ENCODE measurements around the gene ZFYVE9.

Gene ZFYVE9

GRCh38 chr1:52358851-52359497 lies 217.1 kb downstream of the ZFYVE9 start:
- no peak overlapping the region for H3K4me3 ChIP-seq (ENCODE audit: low read depth, low read length)
- DNase-seq (ENCODE audit: low read depth), result no peak
- TF ChIP-seq, protein P1, sequence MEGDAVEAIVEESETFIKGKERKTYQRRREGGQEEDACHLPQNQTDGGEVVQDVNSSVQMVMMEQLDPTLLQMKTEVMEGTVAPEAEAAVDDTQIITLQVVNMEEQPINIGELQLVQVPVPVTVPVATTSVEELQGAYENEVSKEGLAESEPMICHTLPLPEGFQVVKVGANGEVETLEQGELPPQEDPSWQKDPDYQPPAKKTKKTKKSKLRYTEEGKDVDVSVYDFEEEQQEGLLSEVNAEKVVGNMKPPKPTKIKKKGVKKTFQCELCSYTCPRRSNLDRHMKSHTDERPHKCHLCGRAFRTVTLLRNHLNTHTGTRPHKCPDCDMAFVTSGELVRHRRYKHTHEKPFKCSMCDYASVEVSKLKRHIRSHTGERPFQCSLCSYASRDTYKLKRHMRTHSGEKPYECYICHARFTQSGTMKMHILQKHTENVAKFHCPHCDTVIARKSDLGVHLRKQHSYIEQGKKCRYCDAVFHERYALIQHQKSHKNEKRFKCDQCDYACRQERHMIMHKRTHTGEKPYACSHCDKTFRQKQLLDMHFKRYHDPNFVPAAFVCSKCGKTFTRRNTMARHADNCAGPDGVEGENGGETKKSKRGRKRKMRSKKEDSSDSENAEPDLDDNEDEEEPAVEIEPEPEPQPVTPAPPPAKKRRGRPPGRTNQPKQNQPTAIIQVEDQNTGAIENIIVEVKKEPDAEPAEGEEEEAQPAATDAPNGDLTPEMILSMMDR (IDR thresholded peaks at IDR 0.05; ENCODE audit: insufficient read depth, low read depth, low read length, missing control alignments), result no peak

- H3K4me3 ChIP-seq (ENCODE audit: low read depth, low read length), result no peak overlapping the region
- TF ChIP-seq, protein P1 (IDR thresholded peaks at IDR 0.05; ENCODE audit: insufficient read depth, low read depth, low read length, missing control alignments), result no peak
- DNase-seq (ENCODE audit: low read depth), result no peak
Observed at GRCh38 chr1:52359676-52360594, 218.0 kb downstream of the ZFYVE9 start.

- TF ChIP-seq, protein P1 (IDR thresholded peaks at IDR 0.05; ENCODE audit: insufficient read depth, low read depth, low read length, missing control alignments), result no peak
- DNase-seq (ENCODE audit: low read depth), result no peak
- no peak overlapping the region for H3K4me3 ChIP-seq (ENCODE audit: low read depth, low read length)
Observed at GRCh38 chr1:52360595-52360968, 218.7 kb downstream of the ZFYVE9 start.

DNA sequence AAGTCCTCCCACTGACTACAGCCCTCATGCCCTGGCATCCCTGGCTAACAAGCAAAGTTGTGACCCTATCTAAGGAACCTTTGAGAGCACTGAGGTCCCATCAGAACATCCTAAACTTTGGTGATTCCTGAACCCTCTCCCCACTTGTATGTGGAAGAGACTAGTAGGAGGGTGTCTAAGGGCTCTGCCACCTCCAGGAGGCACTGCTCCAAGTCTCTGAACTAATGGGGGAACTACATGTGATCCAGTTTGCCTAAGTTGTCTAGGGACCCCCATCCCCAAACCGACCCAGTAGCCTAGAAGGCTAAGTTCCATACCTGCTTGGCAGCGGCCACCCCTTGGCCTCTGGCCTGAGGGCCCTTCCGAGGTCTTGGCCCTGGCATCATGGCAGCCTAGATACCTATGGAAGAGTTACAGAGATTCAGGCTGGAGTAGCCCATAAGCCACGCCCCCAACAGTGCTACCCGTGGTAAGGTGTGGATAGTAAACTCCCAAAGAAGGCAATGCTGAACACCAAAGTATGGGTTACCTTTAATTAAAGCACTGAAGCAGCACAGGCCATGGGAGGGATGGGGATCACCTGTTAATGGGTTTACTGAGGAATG lies 222.4 kb downstream of the ZFYVE9 start:
- DNase-seq (ENCODE audit: low read depth), result no peak
- peak overlapping the region; percentile 94; the same call in 1 of the 2 replicates for H3K4me3 ChIP-seq (ENCODE audit: low read depth, low read length)
- TF ChIP-seq, protein P1 (IDR thresholded peaks at IDR 0.05; ENCODE audit: insufficient read depth, low read depth, low read length, missing control alignments), result peak; percentile 2

DNA sequence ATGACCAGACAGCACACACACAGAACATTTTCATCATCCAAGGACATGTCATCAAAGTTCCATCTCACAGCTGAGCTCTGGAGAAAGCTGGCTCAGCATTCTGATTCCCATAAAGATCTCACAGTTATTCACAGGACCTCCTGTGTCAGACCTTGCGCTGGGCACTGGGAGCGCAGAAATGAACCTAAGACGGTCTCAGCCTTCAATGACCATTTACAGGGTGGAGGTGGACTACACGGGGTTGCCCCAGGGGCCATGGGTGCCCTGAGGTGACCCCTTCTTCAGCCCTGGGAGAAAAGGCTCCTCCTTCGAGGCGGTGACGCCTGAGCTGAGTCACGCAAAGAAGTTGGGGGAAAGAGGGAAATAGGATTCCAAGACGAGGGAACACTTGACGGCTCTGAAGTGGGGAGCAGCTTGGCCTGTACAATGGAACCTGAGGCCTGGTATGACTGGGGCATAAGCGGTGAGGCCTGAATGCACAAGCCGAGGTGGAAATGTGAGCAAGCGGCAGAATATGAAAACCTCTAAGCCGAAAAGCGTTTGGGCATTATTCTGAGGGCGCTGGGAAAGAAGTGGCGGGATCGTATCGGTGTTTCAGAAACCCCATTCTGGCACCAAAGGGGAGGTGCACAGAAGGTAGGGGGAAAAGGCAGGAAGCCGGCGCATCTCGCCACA lies 223.3 kb downstream of the ZFYVE9 start:
- no peak for DNase-seq (ENCODE audit: low read depth)
- TF ChIP-seq, protein P1 (IDR thresholded peaks at IDR 0.05; ENCODE audit: insufficient read depth, low read depth, low read length, missing control alignments), result no peak
- peak overlapping the region; percentile 94 for H3K4me3 ChIP-seq (ENCODE audit: low read depth, low read length)

- DNase-seq (ENCODE audit: low read depth), result peak; percentile 99
- peak within 1 kb of the TSS; percentile 94 for H3K4me3 ChIP-seq (ENCODE audit: low read depth, low read length)
- TF ChIP-seq, protein P1 (IDR thresholded peaks at IDR 0.05; ENCODE audit: insufficient read depth, low read depth, low read length, missing control alignments), result peak; percentile 14
Observed at GRCh38 chr1:52365746-52366516, 224.0 kb downstream of the ZFYVE9 start, which contains the start of gene CC2D1B. TSS of gene CC2D1B (minus strand) at chr1:52366205. CDS start at chr1:52364620, 1,585 bp downstream.
